ENCODE results near the gene SAFB.

SAFB gene

DNA sequence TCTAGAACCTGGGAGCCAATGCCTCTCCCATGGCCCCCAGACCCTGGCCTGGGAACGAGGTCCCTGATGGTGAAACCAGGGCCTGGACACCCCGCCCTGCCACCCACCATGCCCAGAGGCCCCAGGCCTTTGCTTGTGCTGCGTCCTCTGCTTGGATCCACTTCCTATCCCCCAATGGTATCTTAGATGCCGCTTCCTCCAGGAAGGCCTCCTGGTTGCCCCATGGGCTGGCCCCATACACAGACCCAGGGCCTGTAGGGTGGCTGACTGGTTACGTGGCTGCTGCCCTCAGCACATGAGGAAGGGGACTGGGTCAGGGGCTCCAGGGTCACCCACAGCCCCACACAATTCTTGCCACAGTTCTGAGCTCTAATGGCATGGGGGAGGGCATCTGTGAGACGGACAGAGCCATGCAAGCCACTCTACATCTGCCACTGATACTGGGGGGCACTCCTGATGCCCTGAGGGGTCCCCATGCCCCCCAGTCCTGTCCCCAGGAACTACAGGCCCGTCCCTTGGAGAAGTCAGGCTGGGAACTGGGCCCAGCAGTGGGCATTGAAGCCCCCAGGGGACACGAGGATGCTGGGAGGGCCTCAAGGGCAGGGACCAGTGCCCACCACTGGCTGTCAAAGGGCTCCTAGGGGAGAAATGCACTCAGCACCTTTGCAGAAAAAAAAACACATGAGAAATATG, 72.2 kb downstream of the SAFB start:
- peaks cover 0 to 31% (median 10%) of the 10 kb centered on the region in 4 donors for H3K4me1 ChIP-seq

GRCh38 chr19:5695649-5696195, 72.8 kb downstream of the SAFB start:
- intact Hi-C loops (cut with DNase I; ENCODE audit: low total_unique reads): loop anchor here (10.0 kb wide), 1 partner anchor 71 kb away; the partner anchor contains the start of genes SAFB and SAFB2
- no peaks in the 10 kb centered on the region for H3K9me3 ChIP-seq
- H3K4me3 ChIP-seq: no peak overlapping the region
- H3K36me3 ChIP-seq: peaks cover 61 to 96% (median 92%) of the 10 kb centered on the region in 3 donors
- H3K4me1 ChIP-seq: peaks cover 0 to 29% (median 9%) of the 10 kb centered on the region in 4 donors
- no peak for DNase-seq
- no peaks in the 10 kb centered on the region for H3K27me3 ChIP-seq
- no peak overlapping the region for H3K27ac ChIP-seq
- no peak for TF ChIP-seq CTCF (IDR thresholded peaks at IDR 0.05)

More for the DNA sequence above, 72.2 kb downstream of the SAFB start:
- no peak overlapping the region for H3K4me3 ChIP-seq
- TF ChIP-seq CTCF (IDR thresholded peaks at IDR 0.05): no peak
- H3K27ac ChIP-seq: no peak overlapping the region
- H3K9me3 ChIP-seq: no peaks in the 10 kb centered on the region
- no peaks in the 10 kb centered on the region for H3K27me3 ChIP-seq
- intact Hi-C loops (cut with DNase I; ENCODE audit: low total_unique reads): loop anchor here (10.0 kb wide), 1 partner anchor 70 kb away; the partner anchor contains the start of genes SAFB and SAFB2
- H3K36me3 ChIP-seq: peaks cover 55 to 89% (median 86%) of the 10 kb centered on the region in 3 donors
- no peak for DNase-seq

DNA sequence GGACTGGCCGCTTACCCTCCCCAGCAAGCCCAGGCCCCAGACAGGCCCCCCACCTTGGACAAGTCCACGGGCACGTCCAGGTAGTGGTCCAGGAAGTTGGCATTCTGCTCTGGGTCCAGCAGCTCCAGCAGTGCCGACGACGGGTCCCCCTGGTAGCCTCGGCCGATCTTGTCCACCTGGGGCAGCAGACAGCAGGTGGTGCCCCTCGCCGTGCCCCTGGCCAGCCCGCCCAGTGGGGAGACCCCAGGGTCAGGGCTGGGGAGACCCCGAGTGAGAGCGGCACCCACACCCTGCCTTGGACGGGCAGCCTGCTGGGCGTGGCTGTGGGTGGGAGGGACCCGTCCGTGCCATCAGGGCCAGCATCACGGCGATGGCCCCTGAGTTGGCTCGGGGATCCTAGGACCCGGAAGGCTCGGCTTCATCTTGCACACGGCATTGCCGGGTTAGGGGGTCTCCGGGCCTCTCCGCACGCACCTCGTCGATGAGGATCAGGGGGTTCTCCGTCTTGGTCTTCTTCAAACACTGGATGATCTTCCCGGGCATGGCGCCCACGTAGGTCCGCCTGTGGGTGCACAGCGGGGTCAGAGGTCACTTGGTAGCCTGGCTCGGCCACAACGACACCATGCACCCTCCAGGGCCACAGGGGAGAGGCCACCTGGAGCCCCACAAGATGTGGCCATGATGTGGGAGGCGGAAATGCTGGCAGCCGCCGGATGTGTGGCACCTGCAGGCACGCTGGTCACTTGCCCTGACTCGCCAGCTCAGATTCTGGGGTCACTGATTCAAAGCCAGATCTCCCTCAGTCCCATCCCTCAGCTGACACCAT, 73.5 kb downstream of the SAFB start:
- no peak for TF ChIP-seq CTCF (IDR thresholded peaks at IDR 0.05)
- H3K36me3 ChIP-seq: peaks cover 61 to 99% (median 98%) of the 10 kb centered on the region in 3 donors
- no peak overlapping the region for H3K4me3 ChIP-seq
- H3K9me3 ChIP-seq: no peaks in the 10 kb centered on the region
- peaks cover 0 to 22% (median 6%) of the 10 kb centered on the region in 4 donors for H3K4me1 ChIP-seq
- H3K27ac ChIP-seq: no peak overlapping the region
- no peaks in the 10 kb centered on the region for H3K27me3 ChIP-seq
- DNase-seq: no peak
- intact Hi-C loops (cut with DNase I; ENCODE audit: low total_unique reads): loop anchor here (10.0 kb wide), 1 partner anchor 72 kb away; the partner anchor contains the start of genes SAFB and SAFB2

DNA sequence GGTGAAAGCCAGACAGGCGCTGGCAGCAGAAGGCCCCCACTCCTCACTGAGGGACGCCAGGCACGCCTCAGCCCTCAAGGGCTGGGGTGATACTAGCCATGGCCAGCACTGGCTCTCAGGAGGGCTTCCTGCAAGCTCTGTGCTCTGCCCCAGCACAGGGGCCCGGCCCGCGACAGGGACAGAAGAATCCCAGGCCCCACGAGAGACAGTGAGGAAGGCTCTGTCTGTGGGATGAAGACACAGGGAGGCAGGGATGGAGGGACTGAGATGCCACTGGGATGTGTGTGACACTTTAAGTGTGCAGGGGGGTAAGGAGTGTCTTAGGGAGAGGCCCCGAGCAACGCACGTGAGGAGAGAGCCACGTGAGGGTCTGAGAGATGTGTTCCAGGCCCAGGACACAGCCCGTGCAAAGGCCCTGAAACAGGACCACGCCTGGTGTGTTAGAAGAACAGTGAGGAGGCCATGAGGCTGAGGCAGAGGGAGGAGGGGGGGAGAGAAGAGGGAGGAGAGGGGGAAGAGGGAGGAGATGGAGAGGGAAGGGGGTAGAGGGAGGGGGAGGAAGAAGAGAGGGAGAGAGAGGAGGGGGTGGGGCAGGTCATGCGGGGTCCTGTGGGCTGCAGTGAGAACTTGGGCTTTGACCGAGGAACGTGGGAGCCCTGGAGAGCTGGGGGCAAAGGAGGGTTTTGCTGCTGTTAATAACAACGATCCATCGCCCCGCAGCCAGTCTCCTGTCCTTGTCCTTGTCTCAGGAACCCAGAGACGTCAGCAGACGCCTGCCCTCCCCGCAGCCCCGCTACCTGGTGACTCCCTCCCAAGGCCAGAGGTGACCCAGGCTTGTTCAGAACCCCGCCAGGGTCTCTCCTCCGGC, 74.4 kb downstream of the SAFB start:
- TF ChIP-seq CTCF (IDR thresholded peaks at IDR 0.05): no peak
- Histone ChIP-seq H3K4me3 (no peak overlapping the region), H3K4me1 (peaks cover 0 to 14% (median 0%) of the 10 kb centered on the region in 4 donors), H3K9me3 (no peaks in the 10 kb centered on the region), H3K36me3 (peaks cover 61 to 100% (median 97%) of the 10 kb centered on the region in 3 donors), H3K27me3 (no peaks in the 10 kb centered on the region), H3K27ac (no peak overlapping the region)
- intact Hi-C loops (cut with DNase I; ENCODE audit: low total_unique reads): loop anchor here (10.0 kb wide), 1 partner anchor 72 kb away; the partner anchor contains the start of genes SAFB and SAFB2
- DNase-seq: no peak
